KOPT-K1 (cell line): Measurements from ENCODE around the gene HNRNPM.
"Not testable (repeated sequence)": the region's sequence is repeated elsewhere in the genome, so short reads cannot be mapped to it uniquely, and the experiment has no call there.

ENCODE experiments used
- H3K27ac ChIP-seq: fragments of 200-600 bp; sonication (generic); 2 replicates; pipeline ENCODE4 v1.5.1; 2016; ENCODE audit warnings: antibody characterized with exemption, mild to moderate bottlenecking, low read depth, low read length; ENCODE audit not compliant: poor library complexity, severe bottlenecking
- H3K36me3 ChIP-seq: fragments of 200-600 bp; sonication (generic); 2 replicates; pipeline ENCODE4 v1.5.1; 2017; ENCODE audit warnings: antibody characterized with exemption, mild to moderate bottlenecking, low read length, moderate library complexity; ENCODE audit not compliant: insufficient read depth
- H3K9me3 ChIP-seq: fragments of 200-600 bp; sonication (generic); 2 replicates; pipeline ENCODE4 v1.5.1; 2017; ENCODE audit warnings: antibody characterized with exemption, low read length, mild to moderate bottlenecking; ENCODE audit not compliant: insufficient read depth, poor library complexity, severe bottlenecking

The HNRNPM gene

GRCh38 chr19:8444677-8445487, at the start of gene HNRNPM:
Gene HNRNPM, plus strand, starts transcription at chr19:8444975. Its CDS starts 24 bp downstream, at chr19:8444999.
- no peaks in the 10 kb centered on the region for H3K9me3 ChIP-seq

GRCh38 chr19:8395621-8396082, 49.1 kb upstream of the HNRNPM start:
- H3K27ac ChIP-seq, result no peak overlapping the region

More at GRCh38 chr19:8444677-8445487, at the start of gene HNRNPM:
- peak within 1 kb of the TSS; percentile 96 for H3K27ac ChIP-seq
- peaks cover 35% of the 10 kb centered on the region for H3K36me3 ChIP-seq

GRCh38 chr19:8396185-8396562, 48.6 kb upstream of the HNRNPM start:
- H3K27ac ChIP-seq, result no peak overlapping the region
- no peaks in the 10 kb centered on the region for H3K9me3 ChIP-seq
- peaks cover 10% of the 10 kb centered on the region; the same call in 1 of the 2 replicates for H3K36me3 ChIP-seq

More at GRCh38 chr19:8395621-8396082, 49.1 kb upstream of the HNRNPM start:
- Histone ChIP-seq H3K36me3 (peaks cover 10% of the 10 kb centered on the region; the same call in 1 of the 2 replicates), H3K9me3 (no peaks in the 10 kb centered on the region)

GRCh38 chr19:8396563-8397203, 48.1 kb upstream of the HNRNPM start:
- H3K27ac ChIP-seq, result no peak overlapping the region
- H3K9me3 ChIP-seq, result no peaks in the 10 kb centered on the region
- H3K36me3 ChIP-seq, result peaks cover 14% of the 10 kb centered on the region; the same call in 1 of the 2 replicates

- no peak overlapping the region for H3K27ac ChIP-seq
- H3K9me3 ChIP-seq, result no peaks in the 10 kb centered on the region
- H3K36me3 ChIP-seq, result peaks cover 20% of the 10 kb centered on the region; the same call in 1 of the 2 replicates
Measured at GRCh38 chr19:8397271-8397670, 47.5 kb upstream of the HNRNPM start.

GRCh38 chr19:8397746-8398310, 46.9 kb upstream of the HNRNPM start:
- Histone ChIP-seq H3K36me3 (peaks cover 25% of the 10 kb centered on the region; the same call in 1 of the 2 replicates), H3K9me3 (no peaks in the 10 kb centered on the region), H3K27ac (no peak overlapping the region)

- H3K36me3 ChIP-seq, result peaks cover 30% of the 10 kb centered on the region; the same call in 1 of the 2 replicates
- no peaks in the 10 kb centered on the region for H3K9me3 ChIP-seq
- H3K27ac ChIP-seq, result no peak overlapping the region
Measured at GRCh38 chr19:8398311-8398771, 46.4 kb upstream of the HNRNPM start.

GRCh38 chr19:8399681-8400188, 45.0 kb upstream of the HNRNPM start:
- Histone ChIP-seq H3K27ac (no peak overlapping the region), H3K36me3 (peaks cover 44% of the 10 kb centered on the region), H3K9me3 (no peaks in the 10 kb centered on the region)

- Histone ChIP-seq H3K36me3 (peaks cover 56% of the 10 kb centered on the region), H3K27ac (no peak overlapping the region), H3K9me3 (no peaks in the 10 kb centered on the region)
Measured at GRCh38 chr19:8401981-8402411, 42.8 kb upstream of the HNRNPM start.

GRCh38 chr19:8403098-8403819, 41.5 kb upstream of the HNRNPM start:
- Histone ChIP-seq H3K9me3 (no peaks in the 10 kb centered on the region), H3K36me3 (peaks cover 56% of the 10 kb centered on the region), H3K27ac (no peak overlapping the region)

GRCh38 chr19:8403820-8404109, 41.0 kb upstream of the HNRNPM start:
- Histone ChIP-seq H3K27ac (no peak overlapping the region), H3K9me3 (no peaks in the 10 kb centered on the region), H3K36me3 (peaks cover 56% of the 10 kb centered on the region)

- no peaks in the 10 kb centered on the region for H3K9me3 ChIP-seq
- H3K36me3 ChIP-seq, result peaks cover 50% of the 10 kb centered on the region
- no peak overlapping the region for H3K27ac ChIP-seq
Measured at GRCh38 chr19:8404391-8405151, 40.2 kb upstream of the HNRNPM start.

GRCh38 chr19:8410718-8411117, 34.1 kb upstream of the HNRNPM start:
- H3K9me3 ChIP-seq, H3K27ac ChIP-seq, H3K36me3 ChIP-seq: not testable (repeated sequence)
